K562 (cell line): Measurements from ENCODE around the gene SEC24C. TPM values are rescaled to one million over a fixed set of nuclear protein-coding genes. Genes with fewer than 3 reads are reported as not detected.

ENCODE experiments used
- BMI1 ChIP-seq: fragments of 150-350 bp; IDR thresholded peaks from 2 replicates; pipeline ENCODE4 v1.6.1; 2014; ENCODE audit warnings: low read length
- CXXC5 ChIP-seq: fragments of 250-450 bp; sonication (Bioruptor Pico); IDR thresholded peaks from 2 replicates; pipeline ENCODE4 v1.8.0; 2022; ENCODE audit warnings: inconsistent platforms, mild to moderate bottlenecking, moderate library complexity
- ELF4 ChIP-seq: fragments of 450-650 bp; formaldehyde crosslinking; IDR thresholded peaks from 2 replicates; pipeline ENCODE4 v1.4.0; 2022; ENCODE audit warnings: missing genetic modification characterization
- EP300 ChIP-seq: IDR thresholded peaks from 2 replicates; pipeline ENCODE4 v1.6.1; 2012; ENCODE audit warnings: low read length, improper control_type of control experiment
- KLF10 ChIP-seq: fragments of 250-450 bp; sonication (Bioruptor Pico); IDR thresholded peaks from 2 replicates; pipeline ENCODE4 v1.6.1; 2021; ENCODE audit warnings: matching md5 sums
- MYC ChIP-seq, 2 experiments: fragments of 250-450 bp in 1 of 2; sonication (Bioruptor Pico) in 1 of 2; IDR thresholded peaks; 2 replicates each; pipeline versions ENCODE4 v1.5.1 to v1.6.1; 2012 to 2021; ENCODE audit warnings: low read depth in 2 of 2, borderline replicate concordance in 1 of 2, improper control_type of control experiment in 1 of 2, low read length in 1 of 2, mild to moderate bottlenecking in 1 of 2, moderate library complexity in 1 of 2
- PHTF2 ChIP-seq: fragments of 250-450 bp; sonication (Bioruptor Pico); IDR thresholded peaks from 2 replicates; pipeline ENCODE4 v1.5.0; 2021; ENCODE audit warnings: mild to moderate bottlenecking
- RBM17 ChIP-seq: fragments of 200-400 bp; formaldehyde crosslinking; IDR thresholded peaks from 2 replicates; pipeline ENCODE4 v1.6.1; 2017; ENCODE audit warnings: low read depth, mild to moderate bottlenecking, low read length, borderline replicate concordance
- THRB ChIP-seq: fragments of 450-650 bp; formaldehyde crosslinking; conservative IDR thresholded peaks from 2 replicates; pipeline ENCODE4 v1.4.0; 2022; ENCODE audit warnings: mild to moderate bottlenecking, missing genetic modification characterization
- XRCC5 ChIP-seq: fragments of 200-400 bp; formaldehyde crosslinking; IDR thresholded peaks from 2 replicates; pipeline ENCODE4 v1.6.1; 2017; ENCODE audit warnings: low read depth, mild to moderate bottlenecking, low read length
- ZBED1 ChIP-seq: IDR thresholded peaks from 2 replicates; pipeline ENCODE4 v1.6.1; 2014
- ZBTB11 ChIP-seq, 3 experiments: fragments of 200-800 bp in 1 of 3; fragments of 250-450 bp in 1 of 3; fragments of 450-650 bp in 1 of 3; sonication (Bioruptor Pico) in 1 of 3; sonication (Bioruptor generic) in 1 of 3; formaldehyde crosslinking in 1 of 3; IDR thresholded peaks; 2 replicates each; pipeline versions ENCODE4 v1.6.1 to v1.8.0; 2016 to 2022; ENCODE audit warnings: mild to moderate bottlenecking in 2 of 3, missing genetic modification characterization in 2 of 3, missing compliant biosample characterization in 1 of 3, moderate library complexity in 1 of 3
- ZNF561 ChIP-seq: fragments of 450-650 bp; formaldehyde crosslinking; conservative IDR thresholded peaks from 2 replicates; pipeline ENCODE4 v1.4.0; 2020; ENCODE audit warnings: mild to moderate bottlenecking, moderate library complexity
- ZNF583 ChIP-seq: fragments of 250-450 bp; sonication (Bioruptor Pico); IDR thresholded peaks from 2 replicates; pipeline ENCODE4 v1.4.0; 2020
- polyA plus RNA-seq, 8 experiments: library from polyadenylated mRNA; depleted of rRNA in 4 of 8; stranded (reverse) in 5 of 8; unstranded in 3 of 8; fragments of >200 nt; fragmentation: Nextera tagmentation in 2 of 8; fragmentation: Illumina TruSeq in 1 of 8; extraction: Ambion mirVana in 2 of 8; extraction: Trizol in 1 of 8; gene quantifications; 2 replicates each; pipeline versions ENCODE4 v1.2.1 to v1.2.3, GENCODE V29; 2011 to 2014; ENCODE audit warnings: inconsistent platforms in 1 of 8, missing spikeins in 1 of 8
- total RNA-seq, 7 experiments: library from RNA; depleted of rRNA in 6 of 7; stranded (reverse); fragments of >200 nt in 6 of 7; fragmentation: Illumina TruSeq in 2 of 7; extraction: Trizol in 2 of 7; gene quantifications; 2 replicates each; pipeline versions ENCODE4 v1.2.1 to v1.2.3, GENCODE V29; 2011 to 2021; ENCODE audit warnings: low replicate concordance in 1 of 7
- TF ChIP-seq, protein P1 (sequence below): fragments of 450-650 bp; formaldehyde crosslinking; IDR thresholded peaks from 2 replicates; pipeline ENCODE4 v1.4.0; 2020; ENCODE audit warnings: mild to moderate bottlenecking, moderate library complexity
- TF ChIP-seq, protein P2 (sequence below): fragments of 250-450 bp; sonication (Bioruptor Pico); IDR thresholded peaks from 2 replicates; pipeline ENCODE4 v1.5.0; 2020; ENCODE audit warnings: mild to moderate bottlenecking
- TF ChIP-seq, protein P3 (sequence below): fragments of 450-650 bp; IDR thresholded peaks from 2 replicates; pipeline ENCODE4 v1.7.1; 2018; ENCODE audit warnings: mild to moderate bottlenecking, low read depth; ENCODE audit not compliant: partially characterized antibody

Gene SEC24C
- total and polyA plus RNA-seq, 9 of the 15 experiments (the other 6 are each of a cell fraction or from before 2014, with no cell fraction given), result 19.0 to 115 (median 70.5) TPM

- TF ChIP-seq ZBTB11 (CRISPR knock-in tag; IDR thresholded peaks at IDR 0.05) (no peak), RBM17 (no peak), ZNF561 (CRISPR knock-in tag) (peak; percentile 88), CXXC5 (peak; percentile 89), MYC (IDR thresholded peaks at IDR 0.05; ENCODE audit: low read depth, low read length) (no peak), MYC (CRISPR knock-in tag; IDR thresholded peaks at IDR 0.05; ENCODE audit: borderline replicate concordance, low read depth) (peak; percentile 94), THRB (CRISPR knock-in tag) (peak; percentile 98), ZBED1 (no peak), XRCC5 (no peak), KLF10 (CRISPR knock-in tag) (peak; percentile 91), BMI1 (no peak), PHTF2 (CRISPR knock-in tag) (peak; percentile 85), EP300 (no peak), ZNF583 (CRISPR knock-in tag) (peak; percentile 97), ELF4 (CRISPR knock-in tag) (peak; percentile 90)
- TF ChIP-seq, protein P1, sequence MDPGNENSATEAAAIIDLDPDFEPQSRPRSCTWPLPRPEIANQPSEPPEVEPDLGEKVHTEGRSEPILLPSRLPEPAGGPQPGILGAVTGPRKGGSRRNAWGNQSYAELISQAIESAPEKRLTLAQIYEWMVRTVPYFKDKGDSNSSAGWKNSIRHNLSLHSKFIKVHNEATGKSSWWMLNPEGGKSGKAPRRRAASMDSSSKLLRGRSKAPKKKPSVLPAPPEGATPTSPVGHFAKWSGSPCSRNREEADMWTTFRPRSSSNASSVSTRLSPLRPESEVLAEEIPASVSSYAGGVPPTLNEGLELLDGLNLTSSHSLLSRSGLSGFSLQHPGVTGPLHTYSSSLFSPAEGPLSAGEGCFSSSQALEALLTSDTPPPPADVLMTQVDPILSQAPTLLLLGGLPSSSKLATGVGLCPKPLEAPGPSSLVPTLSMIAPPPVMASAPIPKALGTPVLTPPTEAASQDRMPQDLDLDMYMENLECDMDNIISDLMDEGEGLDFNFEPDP (CRISPR knock-in tag), result peak; percentile 96
- TF ChIP-seq, protein P2, sequence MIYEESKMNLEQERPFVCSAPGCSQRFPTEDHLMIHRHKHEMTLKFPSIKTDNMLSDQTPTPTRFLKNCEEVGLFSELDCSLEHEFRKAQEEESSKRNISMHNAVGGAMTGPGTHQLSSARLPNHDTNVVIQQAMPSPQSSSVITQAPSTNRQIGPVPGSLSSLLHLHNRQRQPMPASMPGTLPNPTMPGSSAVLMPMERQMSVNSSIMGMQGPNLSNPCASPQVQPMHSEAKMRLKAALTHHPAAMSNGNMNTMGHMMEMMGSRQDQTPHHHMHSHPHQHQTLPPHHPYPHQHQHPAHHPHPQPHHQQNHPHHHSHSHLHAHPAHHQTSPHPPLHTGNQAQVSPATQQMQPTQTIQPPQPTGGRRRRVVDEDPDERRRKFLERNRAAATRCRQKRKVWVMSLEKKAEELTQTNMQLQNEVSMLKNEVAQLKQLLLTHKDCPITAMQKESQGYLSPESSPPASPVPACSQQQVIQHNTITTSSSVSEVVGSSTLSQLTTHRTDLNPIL (CRISPR knock-in tag), result peak; percentile 94
- TF ChIP-seq, protein P3, sequence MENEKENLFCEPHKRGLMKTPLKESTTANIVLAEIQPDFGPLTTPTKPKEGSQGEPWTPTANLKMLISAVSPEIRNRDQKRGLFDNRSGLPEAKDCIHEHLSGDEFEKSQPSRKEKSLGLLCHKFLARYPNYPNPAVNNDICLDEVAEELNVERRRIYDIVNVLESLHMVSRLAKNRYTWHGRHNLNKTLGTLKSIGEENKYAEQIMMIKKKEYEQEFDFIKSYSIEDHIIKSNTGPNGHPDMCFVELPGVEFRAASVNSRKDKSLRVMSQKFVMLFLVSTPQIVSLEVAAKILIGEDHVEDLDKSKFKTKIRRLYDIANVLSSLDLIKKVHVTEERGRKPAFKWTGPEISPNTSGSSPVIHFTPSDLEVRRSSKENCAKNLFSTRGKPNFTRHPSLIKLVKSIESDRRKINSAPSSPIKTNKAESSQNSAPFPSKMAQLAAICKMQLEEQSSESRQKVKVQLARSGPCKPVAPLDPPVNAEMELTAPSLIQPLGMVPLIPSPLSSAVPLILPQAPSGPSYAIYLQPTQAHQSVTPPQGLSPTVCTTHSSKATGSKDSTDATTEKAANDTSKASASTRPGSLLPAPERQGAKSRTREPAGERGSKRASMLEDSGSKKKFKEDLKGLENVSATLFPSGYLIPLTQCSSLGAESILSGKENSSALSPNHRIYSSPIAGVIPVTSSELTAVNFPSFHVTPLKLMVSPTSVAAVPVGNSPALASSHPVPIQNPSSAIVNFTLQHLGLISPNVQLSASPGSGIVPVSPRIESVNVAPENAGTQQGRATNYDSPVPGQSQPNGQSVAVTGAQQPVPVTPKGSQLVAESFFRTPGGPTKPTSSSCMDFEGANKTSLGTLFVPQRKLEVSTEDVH, result no peak
These were observed 756 bp upstream of the SEC24C start (continued) for GRCh38 chr10:73743327-73743904.
